GM23338 (cell line): ENCODE data around the gene KRTAP4-3. TPM values are rescaled to one million over a fixed set of nuclear protein-coding genes. Genes with fewer than 3 reads are reported as not detected.

Experiments used
- ATAC-seq: fragments of 200-7000 bp; cut with Tn5 transposase; 3 replicates; pipeline ENCODE4 v1.9.1; 2020
- DNase-seq: peaks from one replicate; pipeline ENCODE4 v3.0.0-alpha.2; 2015; ENCODE audit warnings: low spot score
- H2AFZ ChIP-seq: fragments of 200-600 bp; sonication (generic); 2 replicates; pipeline ENCODE4 v1.8.0; 2016; ENCODE audit warnings: antibody characterized with exemption, mild to moderate bottlenecking, moderate library complexity
- H3F3A ChIP-seq: fragments of 200-600 bp; sonication (generic); replicated peaks from 2 replicates; pipeline ENCODE4 v1.8.0; 2017; ENCODE audit warnings: antibody characterized with exemption, mixed run types, low read depth
- H3K27ac ChIP-seq: fragments of 200-600 bp; sonication (generic); 2 replicates; pipeline ENCODE4 v1.6.1; 2016; ENCODE audit warnings: low read depth
- H3K27me3 ChIP-seq: fragments of 200-600 bp; sonication (generic); 2 replicates; pipeline ENCODE4 v1.8.0; 2016; ENCODE audit warnings: mild to moderate bottlenecking, mixed run types, moderate library complexity; ENCODE audit not compliant: insufficient read depth
- H3K36me3 ChIP-seq: fragments of 200-600 bp; sonication (generic); 2 replicates; pipeline ENCODE4 v1.8.0; 2016; ENCODE audit warnings: mild to moderate bottlenecking; ENCODE audit not compliant: insufficient read depth
- H3K4me1 ChIP-seq: fragments of 200-600 bp; sonication (generic); 2 replicates; pipeline ENCODE4 v1.8.0; 2016; ENCODE audit warnings: mild to moderate bottlenecking, moderate library complexity; ENCODE audit not compliant: insufficient read depth
- H3K4me2 ChIP-seq: fragments of 200-600 bp; sonication (generic); 2 replicates; pipeline ENCODE4 v1.7.1; 2017; ENCODE audit warnings: mixed run types
- H3K4me3 ChIP-seq: fragments of 200-600 bp; sonication (generic); 2 replicates; pipeline ENCODE4 v1.6.1; 2016; ENCODE audit warnings: mixed run types
- H3K79me2 ChIP-seq: fragments of 200-600 bp; sonication (generic); replicated peaks from 2 replicates; pipeline ENCODE4 v1.8.0; 2017; ENCODE audit warnings: mild to moderate bottlenecking; ENCODE audit not compliant: insufficient read depth
- H3K9me2 ChIP-seq: fragments of 200-600 bp; sonication (generic); 2 replicates; pipeline ENCODE4 v1.8.0; 2017; ENCODE audit not compliant: insufficient read depth
- H4K20me1 ChIP-seq: fragments of 200-600 bp; sonication (generic); replicated peaks from 2 replicates; pipeline ENCODE4 v1.8.0; 2017; ENCODE audit warnings: mild to moderate bottlenecking; ENCODE audit not compliant: insufficient read depth
- H3K27ac Mint-ChIP-seq: 2 replicates; pipeline ENCODE4 v1.8.0; 2020; ENCODE audit warnings: inconsistent platforms, mild to moderate bottlenecking, moderate library complexity, mixed read lengths
- H3K27me3 Mint-ChIP-seq: 3 replicates; pipeline ENCODE4 v1.8.0; 2022; ENCODE audit warnings: low read depth, mild to moderate bottlenecking, moderate library complexity, mixed read lengths, inconsistent platforms; ENCODE audit not compliant: insufficient read depth, poor library complexity
- H3K36me3 Mint-ChIP-seq: 3 replicates; pipeline ENCODE4 v1.8.0; 2021; ENCODE audit warnings: low read depth, mild to moderate bottlenecking, inconsistent platforms, moderate library complexity, mixed read lengths
- H3K4me1 Mint-ChIP-seq: 3 replicates; pipeline ENCODE4 v1.8.0; 2020; ENCODE audit warnings: mild to moderate bottlenecking, inconsistent platforms, mixed read lengths
- H3K4me3 Mint-ChIP-seq: 3 replicates; pipeline ENCODE4 v1.8.0; 2021; ENCODE audit warnings: moderate library complexity, mild to moderate bottlenecking, inconsistent platforms, mixed read lengths
- H3K9me3 Mint-ChIP-seq: 3 replicates; pipeline ENCODE4 v1.8.0; 2020; ENCODE audit warnings: moderate library complexity, mild to moderate bottlenecking, inconsistent platforms, mixed read lengths
- CREB1 ChIP-seq: fragments of 250-450 bp; sonication (Bioruptor Pico); IDR thresholded peaks from 2 replicates; pipeline ENCODE4 v1.5.0; 2020; ENCODE audit warnings: low read depth, mild to moderate bottlenecking, moderate library complexity
- EZH2 ChIP-seq: fragments of 200-600 bp; sonication (generic); IDR thresholded peaks from one replicate; pipeline ENCODE4 v1.8.0; 2017; ENCODE audit warnings: antibody characterized with exemption, mild to moderate bottlenecking, low read depth; ENCODE audit not compliant: unreplicated experiment
- EZH2phosphoT487 ChIP-seq: fragments of 200-600 bp; sonication (generic); IDR thresholded peaks from one replicate; pipeline ENCODE4 v1.8.1; 2018; ENCODE audit warnings: antibody characterized with exemption; ENCODE audit not compliant: unreplicated experiment
- JUNB ChIP-seq: IDR thresholded peaks from one replicate; pipeline ENCODE4 v1.6.1; 2016; ENCODE audit warnings: antibody characterized with exemption; ENCODE audit not compliant: unreplicated experiment
- POLR2AphosphoS5 ChIP-seq: IDR thresholded peaks from 2 replicates; pipeline ENCODE4 v1.6.1; 2016; ENCODE audit warnings: antibody characterized with exemption, low read depth
- STAT1 ChIP-seq: IDR thresholded peaks from one replicate; pipeline ENCODE4 v1.6.1; 2016; ENCODE audit warnings: antibody characterized with exemption; ENCODE audit not compliant: unreplicated experiment
- ZNF114 ChIP-seq: fragments of 250-450 bp; sonication (Bioruptor Pico); IDR thresholded peaks from 2 replicates; pipeline ENCODE4 v1.5.0; 2020; ENCODE audit warnings: mild to moderate bottlenecking, moderate library complexity
- ZNF331 ChIP-seq: fragments of 250-450 bp; sonication (Bioruptor Pico); IDR thresholded peaks from 2 replicates; pipeline ENCODE4 v1.5.0; 2020; ENCODE audit warnings: low read depth, mild to moderate bottlenecking, moderate library complexity
- polyA plus RNA-seq: library from polyadenylated mRNA; unstranded; fragments of >200 nt; fragmentation: Nextera tagmentation; extraction: Ambion mirVana; gene quantifications from 2 replicates; pipeline ENCODE4 v1.2.1, GENCODE V29; 2016
- total RNA-seq: library from RNA; depleted of rRNA; stranded (reverse); fragments of >200 nt; shearing (Covaris generic); gene quantifications from 2 replicates; pipeline ENCODE4 v1.2.3, GENCODE V29; 2014
- TF ChIP-seq, protein P1 (sequence below): fragments of 250-450 bp; sonication (Bioruptor Pico); IDR thresholded peaks from 2 replicates; pipeline ENCODE4 v1.5.0; 2020; ENCODE audit warnings: mild to moderate bottlenecking, moderate library complexity
- TF ChIP-seq, protein P2 (sequence below): IDR thresholded peaks from 2 replicates; pipeline ENCODE4 v1.6.1; 2016; ENCODE audit warnings: antibody characterized with exemption
- TF ChIP-seq, protein P3 (sequence below), 2 experiments: fragments of 200-600 bp in 1 of 2; sonication (generic) in 1 of 2; conservative IDR thresholded peaks; 2 replicates each; pipeline versions ENCODE4 v1.5.1 to v1.6.1; 2016 to 2017; ENCODE audit warnings: antibody characterized with exemption in 2 of 2, low read depth in 2 of 2, mild to moderate bottlenecking in 2 of 2, moderate library complexity in 1 of 2

The KRTAP4-3 gene
- total and polyA plus RNA-seq, 2 experiments from 2014 or later: not detected

- no peaks in the 10 kb centered on the region for H3K79me2 ChIP-seq
- Mint-ChIP-seq H3K9me3 (peaks cover 12% of the 10 kb centered on the region), H3K27me3 (peaks cover 5% of the 10 kb centered on the region), H3K4me1 (no peaks in the 10 kb centered on the region), H3K27ac (no peak overlapping the region), H3K4me3 (no peak overlapping the region), H3K36me3 (0 out of 3 replicates have a peak, but pooled peaks cover 4% of the 10 kb centered on the region)
- H3K27me3 ChIP-seq: no peaks in the 10 kb centered on the region
- H3K36me3 ChIP-seq: peaks cover 4% of the 10 kb centered on the region; the same call in 1 of the 2 replicates
- no peak overlapping the region for H3K27ac ChIP-seq
- ATAC-seq (no peak), DNase-seq (no peak)
- H4K20me1 ChIP-seq: no peaks in the 10 kb centered on the region
- no peak overlapping the region for H3K4me3 ChIP-seq
- H3K4me1 ChIP-seq: no peaks in the 10 kb centered on the region
- H3F3A ChIP-seq: no peaks in the 10 kb centered on the region
- H3K9me2 ChIP-seq: no peaks in the 10 kb centered on the region
- TF ChIP-seq, protein P1, sequence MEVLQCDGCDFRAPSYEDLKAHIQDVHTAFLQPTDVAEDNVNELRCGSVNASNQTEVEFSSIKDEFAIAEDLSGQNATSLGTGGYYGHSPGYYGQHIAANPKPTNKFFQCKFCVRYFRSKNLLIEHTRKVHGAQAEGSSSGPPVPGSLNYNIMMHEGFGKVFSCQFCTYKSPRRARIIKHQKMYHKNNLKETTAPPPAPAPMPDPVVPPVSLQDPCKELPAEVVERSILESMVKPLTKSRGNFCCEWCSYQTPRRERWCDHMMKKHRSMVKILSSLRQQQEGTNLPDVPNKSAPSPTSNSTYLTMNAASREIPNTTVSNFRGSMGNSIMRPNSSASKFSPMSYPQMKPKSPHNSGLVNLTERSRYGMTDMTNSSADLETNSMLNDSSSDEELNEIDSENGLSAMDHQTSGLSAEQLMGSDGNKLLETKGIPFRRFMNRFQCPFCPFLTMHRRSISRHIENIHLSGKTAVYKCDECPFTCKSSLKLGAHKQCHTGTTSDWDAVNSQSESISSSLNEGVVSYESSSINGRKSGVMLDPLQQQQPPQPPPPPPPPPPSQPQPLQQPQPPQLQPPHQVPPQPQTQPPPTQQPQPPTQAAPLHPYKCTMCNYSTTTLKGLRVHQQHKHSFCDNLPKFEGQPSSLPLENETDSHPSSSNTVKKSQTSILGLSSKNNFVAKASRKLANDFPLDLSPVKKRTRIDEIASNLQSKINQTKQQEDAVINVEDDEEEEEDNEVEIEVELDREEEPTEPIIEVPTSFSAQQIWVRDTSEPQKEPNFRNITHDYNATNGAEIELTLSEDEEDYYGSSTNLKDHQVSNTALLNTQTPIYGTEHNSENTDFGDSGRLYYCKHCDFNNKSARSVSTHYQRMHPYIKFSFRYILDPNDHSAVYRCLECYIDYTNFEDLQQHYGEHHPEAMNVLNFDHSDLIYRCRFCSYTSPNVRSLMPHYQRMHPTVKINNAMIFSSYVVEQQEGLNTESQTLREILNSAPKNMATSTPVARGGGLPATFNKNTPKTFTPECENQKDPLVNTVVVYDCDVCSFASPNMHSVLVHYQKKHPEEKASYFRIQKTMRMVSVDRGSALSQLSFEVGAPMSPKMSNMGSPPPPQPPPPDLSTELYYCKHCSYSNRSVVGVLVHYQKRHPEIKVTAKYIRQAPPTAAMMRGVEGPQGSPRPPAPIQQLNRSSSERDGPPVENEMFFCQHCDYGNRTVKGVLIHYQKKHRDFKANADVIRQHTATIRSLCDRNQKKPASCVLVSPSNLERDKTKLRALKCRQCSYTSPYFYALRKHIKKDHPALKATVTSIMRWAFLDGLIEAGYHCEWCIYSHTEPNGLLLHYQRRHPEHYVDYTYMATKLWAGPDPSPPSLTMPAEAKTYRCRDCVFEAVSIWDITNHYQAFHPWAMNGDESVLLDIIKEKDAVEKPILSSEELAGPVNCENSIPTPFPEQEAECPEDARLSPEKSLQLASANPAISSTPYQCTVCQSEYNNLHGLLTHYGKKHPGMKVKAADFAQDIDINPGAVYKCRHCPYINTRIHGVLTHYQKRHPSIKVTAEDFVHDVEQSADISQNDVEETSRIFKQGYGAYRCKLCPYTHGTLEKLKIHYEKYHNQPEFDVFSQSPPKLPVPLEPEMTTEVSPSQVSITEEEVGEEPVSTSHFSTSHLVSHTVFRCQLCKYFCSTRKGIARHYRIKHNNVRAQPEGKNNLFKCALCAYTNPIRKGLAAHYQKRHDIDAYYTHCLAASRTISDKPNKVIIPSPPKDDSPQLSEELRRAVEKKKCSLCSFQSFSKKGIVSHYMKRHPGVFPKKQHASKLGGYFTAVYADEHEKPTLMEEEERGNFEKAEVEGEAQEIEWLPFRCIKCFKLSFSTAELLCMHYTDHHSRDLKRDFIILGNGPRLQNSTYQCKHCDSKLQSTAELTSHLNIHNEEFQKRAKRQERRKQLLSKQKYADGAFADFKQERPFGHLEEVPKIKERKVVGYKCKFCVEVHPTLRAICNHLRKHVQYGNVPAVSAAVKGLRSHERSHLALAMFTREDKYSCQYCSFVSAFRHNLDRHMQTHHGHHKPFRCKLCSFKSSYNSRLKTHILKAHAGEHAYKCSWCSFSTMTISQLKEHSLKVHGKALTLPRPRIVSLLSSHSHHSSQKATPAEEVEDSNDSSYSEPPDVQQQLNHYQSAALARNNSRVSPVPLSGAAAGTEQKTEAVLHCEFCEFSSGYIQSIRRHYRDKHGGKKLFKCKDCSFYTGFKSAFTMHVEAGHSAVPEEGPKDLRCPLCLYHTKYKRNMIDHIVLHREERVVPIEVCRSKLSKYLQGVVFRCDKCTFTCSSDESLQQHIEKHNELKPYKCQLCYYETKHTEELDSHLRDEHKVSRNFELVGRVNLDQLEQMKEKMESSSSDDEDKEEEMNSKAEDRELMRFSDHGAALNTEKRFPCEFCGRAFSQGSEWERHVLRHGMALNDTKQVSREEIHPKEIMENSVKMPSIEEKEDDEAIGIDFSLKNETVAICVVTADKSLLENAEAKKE (CRISPR knock-in tag): no peak
- TF ChIP-seq JUNB (no peak), EZH2 (no peak), CREB1 (CRISPR knock-in tag) (no peak), STAT1 (no peak), ZNF114 (CRISPR knock-in tag) (no peak), EZH2phosphoT487 (no peak), POLR2AphosphoS5 (no peak), ZNF331 (CRISPR knock-in tag) (no peak)
- TF ChIP-seq, protein P2, sequence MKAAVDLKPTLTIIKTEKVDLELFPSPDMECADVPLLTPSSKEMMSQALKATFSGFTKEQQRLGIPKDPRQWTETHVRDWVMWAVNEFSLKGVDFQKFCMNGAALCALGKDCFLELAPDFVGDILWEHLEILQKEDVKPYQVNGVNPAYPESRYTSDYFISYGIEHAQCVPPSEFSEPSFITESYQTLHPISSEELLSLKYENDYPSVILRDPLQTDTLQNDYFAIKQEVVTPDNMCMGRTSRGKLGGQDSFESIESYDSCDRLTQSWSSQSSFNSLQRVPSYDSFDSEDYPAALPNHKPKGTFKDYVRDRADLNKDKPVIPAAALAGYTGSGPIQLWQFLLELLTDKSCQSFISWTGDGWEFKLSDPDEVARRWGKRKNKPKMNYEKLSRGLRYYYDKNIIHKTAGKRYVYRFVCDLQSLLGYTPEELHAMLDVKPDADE: no peak
- TF ChIP-seq, protein P3, sequence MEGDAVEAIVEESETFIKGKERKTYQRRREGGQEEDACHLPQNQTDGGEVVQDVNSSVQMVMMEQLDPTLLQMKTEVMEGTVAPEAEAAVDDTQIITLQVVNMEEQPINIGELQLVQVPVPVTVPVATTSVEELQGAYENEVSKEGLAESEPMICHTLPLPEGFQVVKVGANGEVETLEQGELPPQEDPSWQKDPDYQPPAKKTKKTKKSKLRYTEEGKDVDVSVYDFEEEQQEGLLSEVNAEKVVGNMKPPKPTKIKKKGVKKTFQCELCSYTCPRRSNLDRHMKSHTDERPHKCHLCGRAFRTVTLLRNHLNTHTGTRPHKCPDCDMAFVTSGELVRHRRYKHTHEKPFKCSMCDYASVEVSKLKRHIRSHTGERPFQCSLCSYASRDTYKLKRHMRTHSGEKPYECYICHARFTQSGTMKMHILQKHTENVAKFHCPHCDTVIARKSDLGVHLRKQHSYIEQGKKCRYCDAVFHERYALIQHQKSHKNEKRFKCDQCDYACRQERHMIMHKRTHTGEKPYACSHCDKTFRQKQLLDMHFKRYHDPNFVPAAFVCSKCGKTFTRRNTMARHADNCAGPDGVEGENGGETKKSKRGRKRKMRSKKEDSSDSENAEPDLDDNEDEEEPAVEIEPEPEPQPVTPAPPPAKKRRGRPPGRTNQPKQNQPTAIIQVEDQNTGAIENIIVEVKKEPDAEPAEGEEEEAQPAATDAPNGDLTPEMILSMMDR (conservative IDR thresholded peaks at IDR 0.05; ENCODE audit: low read depth in 2 of 2): no peak
- no peak overlapping the region for H3K4me2 ChIP-seq
- H2AFZ ChIP-seq: no peak overlapping the region
These were observed 43.9 kb upstream of the KRTAP4-3 start for GRCh38 chr17:41211845-41212466.
